Measurements from ENCODE around the gene BMF. TPM values are rescaled to one million over a fixed set of nuclear protein-coding genes. Genes with fewer than 3 reads are reported as not detected.

BMF gene
- total and polyA plus RNA-seq, 2 donors: 7.8 to 10.8 TPM

DNA sequence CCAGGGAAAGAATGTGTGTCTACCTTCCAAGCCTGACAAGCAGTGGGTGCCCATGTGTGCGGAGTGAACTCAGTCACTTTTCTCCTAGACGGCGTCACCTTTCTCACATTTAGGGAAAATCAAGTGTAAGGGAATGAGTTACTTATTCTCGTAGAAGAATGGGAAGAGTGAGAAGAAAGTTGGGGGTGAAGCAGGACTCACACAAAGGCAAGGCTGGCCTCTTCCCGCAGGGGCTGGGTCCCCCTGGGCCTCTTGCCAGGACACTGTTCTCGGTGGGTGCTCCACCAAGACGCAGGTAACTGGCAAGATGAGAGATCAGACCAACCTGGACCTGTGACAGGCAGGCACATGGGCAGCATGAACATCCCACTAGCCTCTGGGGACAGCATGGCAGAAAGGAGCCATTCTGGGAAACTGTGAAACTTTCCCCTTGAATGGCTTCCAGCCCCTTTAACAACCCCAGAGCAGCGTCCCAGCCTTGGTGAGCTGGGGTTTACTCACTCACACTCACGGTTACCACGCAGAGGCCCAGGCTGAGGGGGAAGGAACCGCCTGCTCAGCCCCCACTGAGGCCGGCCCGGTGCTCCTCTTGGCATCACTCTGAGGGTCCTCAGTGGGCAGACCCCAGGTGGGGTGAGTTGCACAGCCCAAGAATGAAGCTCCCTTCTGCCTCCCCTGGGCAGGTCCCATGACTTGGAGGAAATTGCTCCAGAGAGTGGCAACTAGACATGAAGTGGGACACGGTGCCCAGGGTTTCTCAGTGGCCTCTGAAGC lies 54.7 kb downstream of the BMF start:
- H3K4me1 ChIP-seq (ENCODE audit: insufficient read depth): no peaks in the 10 kb centered on the region
- no peaks in the 10 kb centered on the region for H3K36me3 ChIP-seq (ENCODE audit: insufficient read depth)
- no peak overlapping the region for H3K27ac ChIP-seq (ENCODE audit: low read depth)
- DNase-seq (ENCODE audit: extremely low spot score): no peak
- H3K4me3 ChIP-seq (ENCODE audit: low read depth, low read length): no peak overlapping the region
- 86% methylated on average over 14 of the region's 14 CpGs for WGBS

- H3K36me3 ChIP-seq (ENCODE audit: insufficient read depth): no peaks in the 10 kb centered on the region
- H3K4me1 ChIP-seq (ENCODE audit: insufficient read depth): no peaks in the 10 kb centered on the region
- WGBS: 79% methylated on average over 12 of the region's 12 CpGs
- no peak overlapping the region for H3K27ac ChIP-seq (ENCODE audit: low read depth)
- H3K4me3 ChIP-seq (ENCODE audit: low read depth, low read length): no peak overlapping the region
- no peak for DNase-seq (ENCODE audit: extremely low spot score)
Measured at GRCh38 chr15:40053079-40053830, 55.4 kb downstream of the BMF start.

DNA sequence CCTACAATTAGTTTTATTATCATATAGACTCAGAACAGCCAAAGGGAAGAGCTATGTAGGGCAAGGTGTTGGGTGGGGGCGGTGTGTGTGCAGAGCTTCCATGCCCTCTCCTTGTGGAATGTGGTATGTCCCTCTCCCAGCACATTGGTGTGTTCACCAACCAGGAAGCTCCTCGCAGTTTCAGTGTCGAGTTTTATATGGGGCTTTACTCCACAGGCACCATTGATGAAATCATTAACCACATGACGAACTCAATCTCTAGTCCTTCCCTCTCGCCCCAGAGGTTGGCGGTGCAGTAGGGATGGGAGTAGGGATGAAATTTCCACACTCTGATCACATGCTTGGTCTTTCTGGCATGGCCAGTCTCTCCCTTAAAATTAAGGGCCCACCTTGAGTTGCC lies 56.1 kb downstream of the BMF start:
- Histone ChIP-seq H3K4me3 (ENCODE audit: low read depth, low read length) (no peak overlapping the region), H3K36me3 (ENCODE audit: insufficient read depth) (no peaks in the 10 kb centered on the region), H3K4me1 (ENCODE audit: insufficient read depth) (no peaks in the 10 kb centered on the region), H3K27ac (ENCODE audit: low read depth) (no peak overlapping the region)
- WGBS: 90% methylated on average over 6 of the region's 6 CpGs
- no peak for DNase-seq (ENCODE audit: extremely low spot score)

- Histone ChIP-seq H3K27ac (ENCODE audit: low read depth) (no peak overlapping the region), H3K4me3 (ENCODE audit: low read depth, low read length) (no peak overlapping the region), H3K4me1 (ENCODE audit: insufficient read depth) (no peaks in the 10 kb centered on the region), H3K36me3 (ENCODE audit: insufficient read depth) (no peaks in the 10 kb centered on the region)
- DNase-seq (ENCODE audit: extremely low spot score): no peak
- WGBS: 91% methylated on average over 11 of the region's 11 CpGs
Measured at GRCh38 chr15:40051616-40052415, 56.9 kb downstream of the BMF start.

GRCh38 chr15:40050788-40051470 lies 57.8 kb downstream of the BMF start:
- H3K4me1 ChIP-seq (ENCODE audit: insufficient read depth): no peaks in the 10 kb centered on the region
- WGBS: 42% methylated on average over 12 of the region's 12 CpGs
- no peaks in the 10 kb centered on the region for H3K36me3 ChIP-seq (ENCODE audit: insufficient read depth)
- H3K4me3 ChIP-seq (ENCODE audit: low read depth, low read length): no peak overlapping the region
- H3K27ac ChIP-seq (ENCODE audit: low read depth): no peak overlapping the region
- no peak for DNase-seq (ENCODE audit: extremely low spot score)

- H3K4me1 ChIP-seq (ENCODE audit: insufficient read depth): no peaks in the 10 kb centered on the region
- no peak for DNase-seq (ENCODE audit: extremely low spot score)
- no peaks in the 10 kb centered on the region for H3K36me3 ChIP-seq (ENCODE audit: insufficient read depth)
- no peak overlapping the region for H3K4me3 ChIP-seq (ENCODE audit: low read depth, low read length)
- H3K27ac ChIP-seq (ENCODE audit: low read depth): no peak overlapping the region
- 92% methylated on average over 3 of the region's 3 CpGs for WGBS
Measured at GRCh38 chr15:40048926-40049475, 59.7 kb downstream of the BMF start.

DNA sequence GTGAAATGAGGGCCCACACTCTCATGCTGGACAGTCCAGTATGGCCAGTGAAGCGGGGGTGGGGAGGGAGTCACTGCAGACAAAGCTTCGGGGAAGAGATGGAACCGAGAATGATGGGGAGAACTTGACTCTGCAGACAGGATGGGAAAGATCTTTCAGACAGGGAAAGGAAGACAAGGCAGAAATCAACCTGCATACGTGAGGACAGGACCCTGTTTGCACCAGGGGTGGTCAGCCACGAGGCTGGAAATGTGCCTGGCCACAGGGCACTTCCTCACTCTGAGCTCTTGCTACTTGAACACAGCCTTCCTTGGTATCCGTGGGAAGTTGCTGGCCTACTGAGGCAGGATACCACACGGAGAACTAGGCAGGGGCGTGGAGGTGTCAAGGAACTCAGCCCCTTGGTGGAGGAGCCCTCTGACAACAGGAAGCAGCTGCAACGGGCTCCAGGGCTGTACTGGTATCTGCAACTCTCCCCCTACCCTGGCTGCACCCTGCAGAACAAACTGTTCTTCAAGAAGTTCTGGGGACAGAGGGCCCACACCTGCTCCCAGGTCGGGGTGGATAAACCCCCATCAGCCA lies 60.4 kb downstream of the BMF start:
- Histone ChIP-seq H3K27ac (ENCODE audit: low read depth) (no peak overlapping the region), H3K4me3 (ENCODE audit: low read depth, low read length) (no peak overlapping the region), H3K4me1 (ENCODE audit: insufficient read depth) (no peaks in the 10 kb centered on the region), H3K36me3 (ENCODE audit: insufficient read depth) (no peaks in the 10 kb centered on the region)
- no peak for DNase-seq (ENCODE audit: extremely low spot score)
- WGBS: 64% methylated on average over 10 of the region's 10 CpGs

DNA sequence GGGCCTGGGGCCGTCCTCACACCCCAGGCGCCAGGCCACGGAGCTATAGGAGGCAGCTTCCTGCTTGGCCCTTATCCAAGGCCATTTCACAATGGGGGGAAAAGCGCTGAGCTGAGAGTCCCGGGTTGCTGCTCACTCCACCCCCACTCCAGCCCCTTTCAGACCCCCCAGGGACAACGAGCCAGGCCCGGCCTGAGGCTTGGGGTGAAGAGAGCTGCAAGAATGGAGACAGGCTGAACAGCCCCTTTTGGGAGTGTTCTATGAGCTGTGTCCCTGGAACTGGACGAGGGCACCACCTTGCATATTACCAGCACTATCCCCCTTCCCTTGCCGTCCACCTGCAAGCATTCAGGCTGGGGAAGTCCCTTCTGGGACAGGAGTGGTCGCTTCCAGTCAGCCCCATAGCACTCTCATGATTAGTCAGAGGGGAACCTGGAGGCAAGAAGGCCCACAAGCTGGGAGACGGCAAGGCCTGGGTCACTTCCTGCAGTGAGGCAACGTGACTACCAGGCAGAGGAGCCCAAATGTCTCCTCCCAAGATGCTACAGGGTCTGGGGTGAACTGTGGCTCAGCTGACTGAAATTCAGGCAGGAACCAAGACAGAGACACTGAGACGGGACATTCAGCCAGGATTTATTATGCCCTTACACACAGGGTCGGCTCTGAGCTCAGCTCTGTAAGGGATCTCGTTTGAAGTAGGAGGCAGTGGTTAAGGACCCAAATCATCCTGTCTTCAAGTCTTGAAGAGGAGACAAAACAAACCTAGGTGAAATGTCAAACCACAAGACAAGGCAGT lies 61.1 kb downstream of the BMF start:
- H3K36me3 ChIP-seq (ENCODE audit: insufficient read depth): no peaks in the 10 kb centered on the region
- DNase-seq (ENCODE audit: extremely low spot score): no peak
- H3K4me1 ChIP-seq (ENCODE audit: insufficient read depth): no peaks in the 10 kb centered on the region
- no peak overlapping the region for H3K27ac ChIP-seq (ENCODE audit: low read depth)
- 48% methylated on average over 15 of the region's 15 CpGs for WGBS
- no peak overlapping the region for H3K4me3 ChIP-seq (ENCODE audit: low read depth, low read length)

DNA sequence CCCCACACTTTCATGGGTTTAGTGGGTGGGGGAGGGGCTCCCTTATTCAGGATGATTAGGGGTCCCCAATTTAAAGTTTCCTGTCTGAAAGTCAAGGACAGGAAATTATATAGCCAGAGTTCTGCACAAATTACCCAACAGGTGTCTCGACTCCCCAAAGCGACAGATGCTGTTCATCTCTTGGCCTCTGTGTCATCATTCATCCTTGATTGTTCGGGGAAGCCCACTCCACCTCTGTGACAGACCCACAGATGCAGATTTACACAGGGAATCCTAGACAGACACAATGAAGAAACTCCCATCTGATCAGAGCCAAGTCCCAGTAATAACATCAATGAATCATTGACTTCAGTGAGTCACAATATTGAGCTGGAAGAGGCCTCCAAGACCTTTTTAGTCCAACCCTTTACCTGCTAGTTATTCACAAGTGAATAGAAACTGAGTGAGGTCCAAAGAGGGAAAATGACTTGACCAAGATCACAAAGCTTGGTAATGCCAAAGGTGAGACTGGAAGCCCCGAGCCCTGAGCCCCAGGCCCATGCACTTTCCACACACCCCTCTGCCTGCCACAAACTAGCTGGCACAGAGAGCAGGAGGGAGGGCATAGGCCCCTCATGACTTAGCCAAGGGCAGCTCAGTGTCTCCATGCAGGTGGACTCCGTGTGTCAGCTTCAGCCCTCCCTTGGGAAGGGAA lies 61.8 kb downstream of the BMF start:
- Histone ChIP-seq H3K4me1 (ENCODE audit: insufficient read depth) (no peaks in the 10 kb centered on the region), H3K4me3 (ENCODE audit: low read depth, low read length) (no peak overlapping the region), H3K27ac (ENCODE audit: low read depth) (no peak overlapping the region), H3K36me3 (ENCODE audit: insufficient read depth) (no peaks in the 10 kb centered on the region)
- no peak for DNase-seq (ENCODE audit: extremely low spot score)
- 76% methylated on average over 5 of the region's 5 CpGs for WGBS

DNA sequence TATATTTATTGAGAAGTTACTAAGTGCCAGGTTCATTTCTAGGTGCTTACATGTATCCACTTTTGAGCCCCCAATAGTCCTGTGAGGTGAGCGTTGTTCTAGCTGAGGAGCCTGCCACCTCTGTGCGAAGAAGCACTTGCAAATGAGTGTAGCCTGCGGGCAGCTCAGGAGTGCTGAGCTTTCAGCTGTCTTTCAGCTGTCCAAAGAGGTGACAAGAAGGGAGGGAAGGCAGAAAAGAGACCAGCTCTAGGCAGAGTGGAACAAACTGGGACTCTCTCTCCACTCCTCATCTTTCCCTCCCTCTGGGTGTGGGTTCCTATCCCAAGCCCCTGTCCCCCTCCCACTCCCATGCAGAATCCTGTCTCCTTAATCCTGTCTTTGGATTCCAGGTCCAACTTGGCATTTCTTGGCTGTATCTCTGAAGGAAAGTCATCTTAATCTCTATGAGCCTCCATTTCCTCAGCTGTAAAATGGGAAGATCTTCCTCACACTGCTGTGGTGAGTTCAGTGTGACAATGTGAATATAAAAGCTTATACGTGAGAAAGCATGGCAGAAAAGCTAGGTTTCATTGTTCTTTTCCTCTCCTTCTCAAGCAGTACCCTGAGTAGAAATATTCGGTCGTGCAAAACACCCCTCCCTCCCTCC lies 63.0 kb downstream of the BMF start:
- no peak for DNase-seq (ENCODE audit: extremely low spot score)
- WGBS: 83% methylated on average over 6 of the region's 6 CpGs
- no peak overlapping the region for H3K27ac ChIP-seq (ENCODE audit: low read depth)
- H3K4me1 ChIP-seq (ENCODE audit: insufficient read depth): no peaks in the 10 kb centered on the region
- H3K4me3 ChIP-seq (ENCODE audit: low read depth, low read length): no peak overlapping the region
- H3K36me3 ChIP-seq (ENCODE audit: insufficient read depth): no peaks in the 10 kb centered on the region

DNA sequence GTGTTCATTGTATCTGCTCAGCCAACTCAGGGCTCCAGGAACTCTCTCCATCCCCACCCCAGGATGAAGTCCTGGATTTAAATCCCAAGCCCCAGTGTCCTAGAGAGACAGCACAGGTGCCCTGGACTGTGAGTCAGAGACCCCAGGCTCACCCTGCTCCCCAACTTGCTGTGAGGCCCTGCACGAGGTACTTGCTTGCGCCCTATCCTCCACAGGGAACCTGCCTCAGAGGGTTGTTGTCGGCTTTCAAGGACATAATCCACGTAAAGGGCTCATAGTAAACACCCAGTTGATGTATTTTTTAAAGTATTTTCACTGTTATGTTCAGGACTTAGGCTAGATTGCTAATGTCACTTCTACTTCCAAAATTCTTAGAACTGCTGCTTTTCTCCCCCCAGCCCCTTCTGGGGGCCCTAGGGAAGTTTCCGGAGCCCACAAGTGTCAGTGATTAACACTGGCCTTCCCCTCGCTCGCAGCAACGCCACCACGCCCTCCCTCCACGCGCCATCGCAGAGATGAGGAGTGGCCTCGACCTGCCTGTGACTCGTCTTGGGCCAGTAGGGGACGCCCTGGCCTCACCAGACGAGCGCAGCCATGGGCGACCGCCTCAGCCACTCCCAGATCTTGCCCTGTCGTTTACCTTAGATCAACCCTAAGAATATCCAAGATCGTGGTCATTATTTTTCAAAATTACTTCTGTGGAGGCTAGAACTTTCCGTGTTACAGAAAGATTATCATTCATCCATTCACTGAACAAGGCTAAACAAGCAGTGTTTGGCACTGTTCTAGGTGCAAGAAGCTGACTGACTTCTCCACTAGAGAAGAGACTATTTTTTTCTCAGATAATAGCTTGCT lies 63.7 kb downstream of the BMF start:
- Histone ChIP-seq H3K4me1 (ENCODE audit: insufficient read depth) (no peaks in the 10 kb centered on the region), H3K4me3 (ENCODE audit: low read depth, low read length) (no peak overlapping the region), H3K36me3 (ENCODE audit: insufficient read depth) (no peaks in the 10 kb centered on the region), H3K27ac (ENCODE audit: low read depth) (no peak overlapping the region)
- 4% methylated on average over 22 of the region's 22 CpGs for WGBS
- DNase-seq (ENCODE audit: extremely low spot score): no peak
